ENCODE data around the gene INO80C. TPM values are rescaled to one million over a fixed set of nuclear protein-coding genes. Genes with fewer than 3 reads are reported as not detected.

The INO80C gene
- total RNA-seq, 1 experiment from 2014 or later = 51.1 TPM

GRCh38 chr18:35521133-35521532, 23.4 kb upstream of the INO80C start:
- Histone ChIP-seq H3K4me1 (ENCODE audit: insufficient read depth, low read length) (peaks cover 4% of the 10 kb centered on the region; the same call in 1 of the 2 replicates), H2AFZ (ENCODE audit: low read length) (no peak overlapping the region), H2AK5ac (ENCODE audit: insufficient read length, low read length) (no peak overlapping the region), H3K27ac (ENCODE audit: insufficient read length, low read depth, low read length) (no peak overlapping the region), H3K9me3 (ENCODE audit: control insufficient read depth, low read depth, low read length) (no peaks in the 10 kb centered on the region), H4K91ac (ENCODE audit: insufficient read length, low read depth, low read length) (no peak overlapping the region), H3K18ac (ENCODE audit: insufficient read length, low read depth, low read length) (no peak overlapping the region), H2BK15ac (ENCODE audit: low read depth, low read length) (no peak overlapping the region), H3K79me1 (ENCODE audit: insufficient read depth, low read depth, low read length, poor library complexity, severe bottlenecking) (no peaks in the 10 kb centered on the region), H2BK120ac (ENCODE audit: low read depth, low read length, poor library complexity, severe bottlenecking) (no peak overlapping the region), H4K8ac (replicated peaks; ENCODE audit: insufficient read length, low read depth, low read length) (no peak overlapping the region), H2BK5ac (ENCODE audit: insufficient read length, low read length) (no peak overlapping the region), H3K23ac (ENCODE audit: insufficient read length, low read depth, low read length) (no peak overlapping the region), H3K4ac (ENCODE audit: low read depth, low read length) (no peak overlapping the region), H2BK20ac (ENCODE audit: low read depth, low read length, poor library complexity, severe bottlenecking) (no peak overlapping the region), H4K5ac (ENCODE audit: insufficient read length, low read depth, low read length) (no peak overlapping the region), H2BK12ac (ENCODE audit: insufficient read length, low read depth, low read length) (no peak overlapping the region), H3T11ph (ENCODE audit: low read length) (no peak overlapping the region), H3K27me3 (ENCODE audit: insufficient read depth, low read length) (no peaks in the 10 kb centered on the region), H3K9ac (ENCODE audit: extremely low read depth, insufficient read length, low read length) (no peak overlapping the region), H4K20me1 (ENCODE audit: control insufficient read depth, insufficient read depth, insufficient read length) (no peaks in the 10 kb centered on the region), H3K4me2 (ENCODE audit: insufficient read depth, insufficient read length, low read length) (no peak overlapping the region), H3K14ac (ENCODE audit: insufficient read depth, low read length) (no peak overlapping the region), H3K79me2 (ENCODE audit: insufficient read depth, low read length) (no peaks in the 10 kb centered on the region), H3K23me2 (ENCODE audit: insufficient read length, low read depth, low read length, poor library complexity, severe bottlenecking) (no peaks in the 10 kb centered on the region), H3K56ac (ENCODE audit: insufficient read length, low read depth, low read length) (no peak overlapping the region)
- Mint-ChIP-seq H3K4me1 (peaks cover 17 to 23% of the 10 kb centered on the region in 2 experiments), H3K9me3 (no peaks in the 10 kb centered on the region), H3K4me3 (no peak overlapping the region), H3K27me3 (ENCODE audit: low read depth) (no peaks in the 10 kb centered on the region; the same call in 1 of the 2 replicates), H3K36me3 (ENCODE audit: insufficient read depth in 1 of 3, low read depth in 3 of 3) (no peaks in the 10 kb centered on the region), H3K27ac (no peak overlapping the region; a peak in 1 of 7 replicates)
- TF ChIP-seq CTCF (conservative IDR thresholded peaks at IDR 0.05) = no peak
- DNase-seq = no peak
- no CpG with 5 or more reads among the region's 5 CpGs for WGBS (ENCODE audit: extremely low coverage, insufficient read length, low lambda C conversion rate)
